NB4 (cell line): ENCODE data around the gene CPNE6.
"Not testable (repeated sequence)": the region's sequence is repeated elsewhere in the genome, so short reads cannot be mapped to it uniquely, and the experiment has no call there.

Source experiments
- DNase-seq: peaks from one replicate; pipeline ENCODE4 v3.0.0; 2010; ENCODE audit warnings: low read depth
- H3K4me3 ChIP-seq: one replicate; pipeline ENCODE4 v1.5.1; 2011; ENCODE audit warnings: mild to moderate bottlenecking, low read depth, low read length, moderate library complexity
- CTCF ChIP-seq: IDR thresholded peaks from one replicate; pipeline ENCODE4 v1.5.1; 2012; ENCODE audit warnings: low read depth, low read length
- MAX ChIP-seq: IDR thresholded peaks from 2 replicates; pipeline ENCODE4 v1.6.1; 2011; ENCODE audit warnings: low read depth, low read length
- MYC ChIP-seq: IDR thresholded peaks from 2 replicates; pipeline ENCODE4 v1.6.1; 2011; ENCODE audit warnings: low read depth, low read length
- POLR2A ChIP-seq: IDR thresholded peaks from 2 replicates; pipeline ENCODE4 v1.6.1; 2011; ENCODE audit warnings: mild to moderate bottlenecking; ENCODE audit not compliant: insufficient read length; ENCODE audit errors: extremely low read depth

The CPNE6 gene

DNA sequence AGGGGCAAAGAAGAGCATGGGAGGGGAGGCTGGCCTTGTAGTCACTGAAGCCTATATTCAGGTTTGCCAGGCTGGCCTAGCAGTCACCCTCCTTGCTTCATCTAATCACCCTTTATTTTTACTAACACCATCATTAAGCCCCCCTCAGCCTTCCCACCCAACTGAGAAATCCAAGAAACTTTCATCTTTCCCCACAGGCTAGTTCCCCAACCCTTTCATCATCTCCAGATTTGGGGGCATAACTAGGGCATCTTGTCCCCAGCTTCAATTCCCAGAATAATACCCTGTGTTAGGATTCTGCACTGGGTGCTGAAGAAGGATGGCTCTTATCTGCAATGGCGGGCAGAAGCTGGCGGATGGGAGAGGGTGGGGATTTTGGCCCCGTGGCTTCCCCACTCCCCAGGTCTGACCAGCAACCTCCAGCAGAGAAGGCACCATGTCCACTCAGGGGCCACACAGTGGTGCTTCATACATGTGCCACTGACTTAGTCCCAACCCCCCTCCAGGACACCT, 29.7 kb downstream of the CPNE6 start:
- H3K4me3 ChIP-seq, result no peak overlapping the region
- no peak for TF ChIP-seq POLR2A
- no peak for TF ChIP-seq MAX
- TF ChIP-seq CTCF, result no peak
- no peak for TF ChIP-seq MYC
- DNase-seq, result no peak

GRCh38 chr14:24102357-24103048, 31.1 kb downstream of the CPNE6 start:
- no peak for DNase-seq
- TF ChIP-seq MAX (no peak), POLR2A (no peak), MYC (no peak), CTCF (no peak)
- H3K4me3 ChIP-seq, result no peak overlapping the region

DNA sequence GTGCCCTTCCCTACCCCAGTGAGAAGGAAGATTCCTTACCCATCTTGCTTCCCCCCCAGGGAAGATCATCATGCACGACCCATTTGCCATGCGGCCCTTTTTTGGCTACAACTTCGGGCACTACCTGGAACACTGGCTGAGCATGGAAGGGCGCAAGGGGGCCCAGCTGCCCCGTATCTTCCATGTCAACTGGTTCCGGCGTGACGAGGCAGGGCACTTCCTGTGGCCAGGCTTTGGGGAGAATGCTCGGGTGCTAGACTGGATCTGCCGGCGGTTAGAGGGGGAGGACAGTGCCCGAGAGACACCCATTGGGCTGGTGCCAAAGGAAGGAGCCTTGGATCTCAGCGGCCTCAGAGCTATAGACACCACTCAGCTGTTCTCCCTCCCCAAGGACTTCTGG, 32.1 kb downstream of the CPNE6 start:
- DNase-seq, result no peak
- TF ChIP-seq MAX, result no peak
- TF ChIP-seq MYC, result no peak
- TF ChIP-seq POLR2A, result no peak
- TF ChIP-seq CTCF, result no peak
- H3K4me3 ChIP-seq, result no peak overlapping the region

GRCh38 chr14:24105609-24106239, 34.4 kb downstream of the CPNE6 start:
- not testable (repeated sequence) for DNase-seq, H3K4me3 ChIP-seq

DNA sequence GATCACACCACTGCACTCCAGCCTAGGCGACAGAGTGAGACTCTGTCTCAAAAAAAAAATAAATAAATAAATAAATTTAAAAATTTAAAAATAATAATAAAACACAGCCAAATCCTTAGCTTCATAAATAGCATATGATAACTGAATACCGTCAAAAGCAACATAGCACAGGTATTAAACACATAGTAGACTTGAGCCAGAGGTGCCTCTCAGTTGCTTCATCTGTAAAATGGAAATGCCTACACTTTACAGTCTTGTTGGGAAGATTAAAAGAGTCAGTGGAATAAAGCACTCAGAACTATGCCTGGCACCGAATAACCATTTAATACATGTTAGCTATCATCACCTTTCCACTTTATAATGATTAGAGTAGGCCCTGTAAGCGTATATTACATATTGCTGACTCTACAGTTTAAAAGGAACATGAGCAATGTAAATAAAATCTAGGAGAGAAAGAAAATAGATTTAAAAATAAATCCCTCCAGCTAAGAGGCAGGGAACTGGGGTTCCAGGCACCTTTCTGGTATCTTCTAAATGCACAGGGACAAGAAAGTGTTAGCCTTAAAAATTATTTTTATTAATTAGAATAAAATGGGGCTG, 35.4 kb downstream of the CPNE6 start:
- H3K4me3 ChIP-seq, result no peak overlapping the region
- no peak for DNase-seq
- TF ChIP-seq POLR2A, result no peak
- no peak for TF ChIP-seq MYC
- no peak for TF ChIP-seq CTCF

GRCh38 chr14:24108336-24108874, 37.0 kb downstream of the CPNE6 start:
- TF ChIP-seq POLR2A (no peak), MYC (no peak), MAX (no peak), CTCF (no peak)
- DNase-seq, result no peak
- H3K4me3 ChIP-seq, result no peak overlapping the region
